Large intestine (tissue), 3 donors: Measurements from ENCODE around the gene PDE4D. TPM values are rescaled to one million over a fixed set of nuclear protein-coding genes. Genes with fewer than 3 reads are reported as not detected.

Source experiments
- DNase-seq, 2 donors: peaks; one replicate each; pipeline versions ENCODE4 v3.0.0 to v3.0.0-alpha.2; 2013
- H3K27ac ChIP-seq: one replicate; pipeline ENCODE4 v1.5.1; 2013; ENCODE audit warnings: low read length
- H3K27me3 ChIP-seq: 2 replicates; pipeline ENCODE4 v1.6.1; 2013; ENCODE audit warnings: low read length; ENCODE audit not compliant: control insufficient read depth, insufficient read depth
- H3K36me3 ChIP-seq: 2 replicates; pipeline ENCODE4 v1.6.1; 2013; ENCODE audit warnings: low read length; ENCODE audit not compliant: control insufficient read depth, insufficient read depth
- H3K4me1 ChIP-seq: one replicate; pipeline ENCODE4 v1.6.1; 2013; ENCODE audit warnings: low read length; ENCODE audit not compliant: control insufficient read depth, insufficient read depth
- H3K4me3 ChIP-seq: one replicate; pipeline ENCODE4 v1.5.1; 2013; ENCODE audit warnings: low read length
- H3K9me3 ChIP-seq: one replicate; pipeline ENCODE4 v1.6.1; 2013; ENCODE audit warnings: mild to moderate bottlenecking, low read depth, low read length, moderate library complexity; ENCODE audit not compliant: control insufficient read depth
- WGBS: methylation state at CpG from one replicate; pipeline ENCODE4 v1.1.5; 2013; ENCODE audit warnings: low lambda C conversion rate; ENCODE audit not compliant: insufficient coverage; 5-methylcytosine and 5-hydroxymethylcytosine counted together
- polyA plus RNA-seq: library from polyadenylated mRNA; unstranded; fragments of 120-200 nt; gene quantifications from one replicate; pipeline ENCODE4 v1.2.1, GENCODE V29; 2013

Gene PDE4D
- polyA plus RNA-seq, 1 donor: 13.5 TPM

- no peaks in the 10 kb centered on the region for H3K9me3 ChIP-seq
- H3K36me3 ChIP-seq: no peaks in the 10 kb centered on the region
- peaks cover 6% of the 10 kb centered on the region for H3K4me1 ChIP-seq
- peaks cover 3% of the 10 kb centered on the region for H3K27me3 ChIP-seq
- no CpG with 5 or more reads among the region's 2 CpGs for WGBS
- no peak overlapping the region for H3K4me3 ChIP-seq
- no peak for DNase-seq
- no peak overlapping the region for H3K27ac ChIP-seq
Measured at GRCh38 chr5:59829922-59830321, 63.6 kb downstream of the PDE4D start.

GRCh38 chr5:59829386-59829785 is 64.1 kb downstream of the PDE4D start:
- H3K36me3 ChIP-seq: no peaks in the 10 kb centered on the region
- no peak overlapping the region for H3K4me3 ChIP-seq
- H3K4me1 ChIP-seq: peaks cover 6% of the 10 kb centered on the region
- H3K27ac ChIP-seq: no peak overlapping the region
- peaks cover 3% of the 10 kb centered on the region for H3K27me3 ChIP-seq
- DNase-seq: peak in 1 of 2 donors; percentile 41
- no peaks in the 10 kb centered on the region for H3K9me3 ChIP-seq
- WGBS: no CpG with 5 or more reads among the region's 1 CpG

GRCh38 chr5:59828623-59829022 is 64.9 kb downstream of the PDE4D start:
- Histone ChIP-seq H3K4me3 (no peak overlapping the region), H3K4me1 (peaks cover 6% of the 10 kb centered on the region), H3K36me3 (no peaks in the 10 kb centered on the region), H3K9me3 (no peaks in the 10 kb centered on the region), H3K27me3 (peaks cover 5% of the 10 kb centered on the region), H3K27ac (no peak overlapping the region)
- no peak for DNase-seq
- 80% methylated on average over 1 of the region's 3 CpGs for WGBS

GRCh38 chr5:59826996-59827395 is 66.5 kb downstream of the PDE4D start:
- peaks cover 6% of the 10 kb centered on the region for H3K4me1 ChIP-seq
- H3K27ac ChIP-seq: no peak overlapping the region
- DNase-seq: no peak
- H3K4me3 ChIP-seq: no peak overlapping the region
- WGBS: 33% methylated on average over 1 of the region's 1 CpG
- H3K27me3 ChIP-seq: peaks cover 4% of the 10 kb centered on the region
- H3K9me3 ChIP-seq: no peaks in the 10 kb centered on the region
- H3K36me3 ChIP-seq: no peaks in the 10 kb centered on the region

- H3K9me3 ChIP-seq: no peaks in the 10 kb centered on the region
- H3K36me3 ChIP-seq: no peaks in the 10 kb centered on the region
- no peak overlapping the region for H3K27ac ChIP-seq
- no peak overlapping the region for H3K4me3 ChIP-seq
- H3K27me3 ChIP-seq: peaks cover 6% of the 10 kb centered on the region
- H3K4me1 ChIP-seq: peaks cover 6% of the 10 kb centered on the region
- DNase-seq: no peak
- no CpG with 5 or more reads among the region's 2 CpGs for WGBS
Measured at GRCh38 chr5:59823420-59823819, 70.1 kb downstream of the PDE4D start.

GRCh38 chr5:59819806-59820205 is 73.7 kb downstream of the PDE4D start:
- no peak overlapping the region for H3K27ac ChIP-seq

GRCh38 chr5:59817536-59817935 is 76.0 kb downstream of the PDE4D start:
- DNase-seq: no peak
- Histone ChIP-seq H3K9me3 (no peaks in the 10 kb centered on the region), H3K27ac (no peak overlapping the region), H3K36me3 (no peaks in the 10 kb centered on the region), H3K27me3 (peaks cover 2% of the 10 kb centered on the region), H3K4me3 (no peak overlapping the region), H3K4me1 (no peaks in the 10 kb centered on the region)
- no CpG with 5 or more reads among the region's 6 CpGs for WGBS

More at GRCh38 chr5:59819806-59820205, 73.7 kb downstream of the PDE4D start:
- Histone ChIP-seq H3K9me3 (no peaks in the 10 kb centered on the region), H3K27me3 (peaks cover 6% of the 10 kb centered on the region), H3K4me1 (no peaks in the 10 kb centered on the region), H3K4me3 (no peak overlapping the region), H3K36me3 (no peaks in the 10 kb centered on the region)
- no CpG with 5 or more reads among the region's 3 CpGs for WGBS
- no peak for DNase-seq

GRCh38 chr5:59816654-59817300 is 76.7 kb downstream of the PDE4D start:
- H3K27me3 ChIP-seq: peaks cover 2% of the 10 kb centered on the region
- H3K4me1 ChIP-seq: no peaks in the 10 kb centered on the region
- DNase-seq: no peak
- H3K9me3 ChIP-seq: no peaks in the 10 kb centered on the region
- H3K36me3 ChIP-seq: no peaks in the 10 kb centered on the region
- H3K4me3 ChIP-seq: no peak overlapping the region
- H3K27ac ChIP-seq: no peak overlapping the region
- no CpG with 5 or more reads among the region's 6 CpGs for WGBS

GRCh38 chr5:59814537-59814872 is 79.0 kb downstream of the PDE4D start:
- Histone ChIP-seq H3K4me1 (no peaks in the 10 kb centered on the region), H3K9me3 (no peaks in the 10 kb centered on the region), H3K27me3 (no peaks in the 10 kb centered on the region), H3K4me3 (no peak overlapping the region), H3K27ac (no peak overlapping the region), H3K36me3 (no peaks in the 10 kb centered on the region)
- no peak for DNase-seq
- no CpG with 5 or more reads among the region's 2 CpGs for WGBS

- Histone ChIP-seq H3K27me3 (no peaks in the 10 kb centered on the region), H3K36me3 (no peaks in the 10 kb centered on the region), H3K4me1 (no peaks in the 10 kb centered on the region), H3K9me3 (no peaks in the 10 kb centered on the region), H3K27ac (no peak overlapping the region), H3K4me3 (no peak overlapping the region)
- DNase-seq: peak; percentile 42 to 64
- 18% methylated on average over 6 of the region's 8 CpGs for WGBS
Measured at GRCh38 chr5:59813761-59814536, 79.6 kb downstream of the PDE4D start.
